GM19395 (cell line): ENCODE results near the gene AOAH.

Source experiments
- ATAC-seq: cut with Tn5 transposase; IDR thresholded peaks from one replicate; pipeline ENCODE4 v1.9.1; 2021; ENCODE audit warnings: mild to moderate bottlenecking, moderate library complexity; ENCODE audit not compliant: unreplicated experiment

Gene AOAH

GRCh38 chr7:36723951-36724664 lies at the start of gene AOAH:
Gene AOAH, minus strand, starts transcription at chr7:36724494. Its CDS starts 346 bp downstream, at chr7:36724148.
- ATAC-seq = peak; percentile 91

- no peak for ATAC-seq
Measured at GRCh38 chr7:36766451-36766850, 42.2 kb upstream of the AOAH start.

GRCh38 chr7:36765605-36766004 lies 41.3 kb upstream of the AOAH start:
- no peak for ATAC-seq

GRCh38 chr7:36764929-36765328 lies 40.6 kb upstream of the AOAH start:
- ATAC-seq = no peak

GRCh38 chr7:36763132-36763816 lies 39.0 kb upstream of the AOAH start:
- no peak for ATAC-seq

GRCh38 chr7:36762394-36762793 lies 38.1 kb upstream of the AOAH start:
- no peak for ATAC-seq

- ATAC-seq = no peak
Measured at GRCh38 chr7:36761835-36762234, 37.5 kb upstream of the AOAH start.

- no peak for ATAC-seq
Measured at GRCh38 chr7:36760856-36761762, 36.8 kb upstream of the AOAH start.

GRCh38 chr7:36758879-36759278 lies 34.6 kb upstream of the AOAH start:
- ATAC-seq = no peak

GRCh38 chr7:36755484-36755883 lies 31.2 kb upstream of the AOAH start:
- ATAC-seq = no peak

GRCh38 chr7:36752026-36752711 lies 27.9 kb upstream of the AOAH start:
- ATAC-seq = no peak

- no peak for ATAC-seq
Measured at GRCh38 chr7:36750451-36750850, 26.2 kb upstream of the AOAH start.

- ATAC-seq = no peak
Measured at GRCh38 chr7:36749282-36749960, 25.1 kb upstream of the AOAH start.

- ATAC-seq = peak; percentile 54
Measured at GRCh38 chr7:36748017-36748487, 23.8 kb upstream of the AOAH start.

GRCh38 chr7:36747280-36748016 lies 23.2 kb upstream of the AOAH start:
- no peak for ATAC-seq

GRCh38 chr7:36746347-36746746 lies 22.1 kb upstream of the AOAH start:
- ATAC-seq = no peak

GRCh38 chr7:36742911-36743775 lies 18.8 kb upstream of the AOAH start:
- no peak for ATAC-seq

GRCh38 chr7:36741866-36742265 lies 17.6 kb upstream of the AOAH start:
- ATAC-seq = no peak

- no peak for ATAC-seq
Measured at GRCh38 chr7:36739351-36739750, 15.1 kb upstream of the AOAH start.
